ENCODE measurements around the gene PCNX2. TPM values are rescaled to one million over a fixed set of nuclear protein-coding genes. Genes with fewer than 3 reads are reported as not detected.

Gene PCNX2
- total and polyA plus RNA-seq, 2 of the 8 experiments (the other 6 are each of a cell fraction or from before 2014, with no cell fraction given): 46.1 to 57.6 TPM

GRCh38 chr1:233088613-233089012 lies 206.9 kb downstream of the PCNX2 start (continued):
- no peak for TF ChIP-seq RFX5 (IDR thresholded peaks at IDR 0.05; ENCODE audit: borderline replicate concordance, low read depth, low read length)
- no peak for TF ChIP-seq GTF2F1 (IDR thresholded peaks at IDR 0.05; ENCODE audit: borderline replicate concordance, low read depth, low read length)
